ENCODE results near the gene CS.

Gene CS

GRCh38 chr12:56229082-56229481 is 71.0 kb downstream of the CS start:
- Histone ChIP-seq H3K9me3 (ENCODE audit: control insufficient read depth, insufficient read depth, low read length) (no peaks in the 10 kb centered on the region), H3K27ac (ENCODE audit: low read depth, low read length) (no peak overlapping the region), H3K9ac (ENCODE audit: low read depth, low read length) (no peak overlapping the region), H3K4me3 (ENCODE audit: low read depth, low read length) (no peak overlapping the region), H3K36me3 (ENCODE audit: control insufficient read depth, insufficient read depth, low read length) (peaks cover 9% of the 10 kb centered on the region), H3K4me1 (ENCODE audit: control insufficient read depth, insufficient read depth, low read length) (no peaks in the 10 kb centered on the region), H3K27me3 (ENCODE audit: control insufficient read depth, insufficient read depth, low read length) (no peaks in the 10 kb centered on the region)

- Histone ChIP-seq H3K36me3 (ENCODE audit: control insufficient read depth, insufficient read depth, low read length) (peaks cover 9% of the 10 kb centered on the region), H3K4me3 (ENCODE audit: low read depth, low read length) (peak overlapping the region; percentile 73), H3K27me3 (ENCODE audit: control insufficient read depth, insufficient read depth, low read length) (no peaks in the 10 kb centered on the region), H3K4me1 (ENCODE audit: control insufficient read depth, insufficient read depth, low read length) (peaks cover 20% of the 10 kb centered on the region), H3K27ac (ENCODE audit: low read depth, low read length) (no peak overlapping the region), H3K9ac (ENCODE audit: low read depth, low read length) (no peak overlapping the region; the same call in 1 of the 2 replicates), H3K9me3 (ENCODE audit: control insufficient read depth, insufficient read depth, low read length) (no peaks in the 10 kb centered on the region)
Measured at GRCh38 chr12:56224954-56225353, 75.2 kb downstream of the CS start.

GRCh38 chr12:56224102-56224701 is 75.9 kb downstream of the CS start, which contains the start of gene NABP2:
Gene NABP2 (plus strand): TSS chr12:56224342. CDS start chr12:56224857, 515 bp downstream.
- H3K4me3 ChIP-seq (ENCODE audit: low read depth, low read length), result peak within 1 kb of the TSS; percentile 73
- H3K4me1 ChIP-seq (ENCODE audit: control insufficient read depth, insufficient read depth, low read length), result peaks cover 20% of the 10 kb centered on the region
- H3K27me3 ChIP-seq (ENCODE audit: control insufficient read depth, insufficient read depth, low read length), result no peaks in the 10 kb centered on the region
- peak within 1 kb of the TSS; percentile 58; the same call in 1 of the 2 replicates for H3K9ac ChIP-seq (ENCODE audit: low read depth, low read length)
- peaks cover 9% of the 10 kb centered on the region for H3K36me3 ChIP-seq (ENCODE audit: control insufficient read depth, insufficient read depth, low read length)
- H3K9me3 ChIP-seq (ENCODE audit: control insufficient read depth, insufficient read depth, low read length), result no peaks in the 10 kb centered on the region
- peak within 1 kb of the TSS; percentile 86 for H3K27ac ChIP-seq (ENCODE audit: low read depth, low read length)

GRCh38 chr12:56223571-56224101 is 76.5 kb downstream of the CS start:
- H3K4me1 ChIP-seq (ENCODE audit: control insufficient read depth, insufficient read depth, low read length), result peaks cover 20% of the 10 kb centered on the region
- H3K27ac ChIP-seq (ENCODE audit: low read depth, low read length), result peak overlapping the region; percentile 86
- no peaks in the 10 kb centered on the region for H3K9me3 ChIP-seq (ENCODE audit: control insufficient read depth, insufficient read depth, low read length)
- peak overlapping the region; percentile 58; the same call in 1 of the 2 replicates for H3K9ac ChIP-seq (ENCODE audit: low read depth, low read length)
- no peaks in the 10 kb centered on the region for H3K27me3 ChIP-seq (ENCODE audit: control insufficient read depth, insufficient read depth, low read length)
- peaks cover 9% of the 10 kb centered on the region for H3K36me3 ChIP-seq (ENCODE audit: control insufficient read depth, insufficient read depth, low read length)
- peak overlapping the region; percentile 53 for H3K4me3 ChIP-seq (ENCODE audit: low read depth, low read length)

DNA sequence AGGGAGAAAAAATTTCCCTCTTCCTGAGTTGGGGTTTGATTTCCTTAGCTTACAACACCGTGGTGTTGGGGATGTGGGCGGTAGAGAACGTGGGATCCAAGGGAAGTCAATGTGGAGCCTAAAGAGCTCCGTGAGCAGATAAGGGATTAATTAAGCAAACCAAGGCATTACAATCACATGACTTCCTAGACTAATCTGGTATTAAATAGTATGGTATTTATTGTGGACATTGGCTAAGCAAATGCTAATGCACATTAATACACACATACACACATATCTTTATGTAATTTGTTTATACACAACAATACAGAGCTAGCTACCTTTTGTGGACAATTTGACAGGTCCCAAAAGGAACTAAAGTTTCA is 77.6 kb downstream of the CS start:
- Histone ChIP-seq H3K9ac (ENCODE audit: low read depth, low read length) (peak overlapping the region; percentile 77), H3K9me3 (ENCODE audit: control insufficient read depth, insufficient read depth, low read length) (no peaks in the 10 kb centered on the region), H3K27ac (ENCODE audit: low read depth, low read length) (peak overlapping the region; percentile 99), H3K27me3 (ENCODE audit: control insufficient read depth, insufficient read depth, low read length) (no peaks in the 10 kb centered on the region), H3K4me1 (ENCODE audit: control insufficient read depth, insufficient read depth, low read length) (peaks cover 20% of the 10 kb centered on the region), H3K36me3 (ENCODE audit: control insufficient read depth, insufficient read depth, low read length) (peaks cover 11% of the 10 kb centered on the region), H3K4me3 (ENCODE audit: low read depth, low read length) (peak overlapping the region; percentile 85)

DNA sequence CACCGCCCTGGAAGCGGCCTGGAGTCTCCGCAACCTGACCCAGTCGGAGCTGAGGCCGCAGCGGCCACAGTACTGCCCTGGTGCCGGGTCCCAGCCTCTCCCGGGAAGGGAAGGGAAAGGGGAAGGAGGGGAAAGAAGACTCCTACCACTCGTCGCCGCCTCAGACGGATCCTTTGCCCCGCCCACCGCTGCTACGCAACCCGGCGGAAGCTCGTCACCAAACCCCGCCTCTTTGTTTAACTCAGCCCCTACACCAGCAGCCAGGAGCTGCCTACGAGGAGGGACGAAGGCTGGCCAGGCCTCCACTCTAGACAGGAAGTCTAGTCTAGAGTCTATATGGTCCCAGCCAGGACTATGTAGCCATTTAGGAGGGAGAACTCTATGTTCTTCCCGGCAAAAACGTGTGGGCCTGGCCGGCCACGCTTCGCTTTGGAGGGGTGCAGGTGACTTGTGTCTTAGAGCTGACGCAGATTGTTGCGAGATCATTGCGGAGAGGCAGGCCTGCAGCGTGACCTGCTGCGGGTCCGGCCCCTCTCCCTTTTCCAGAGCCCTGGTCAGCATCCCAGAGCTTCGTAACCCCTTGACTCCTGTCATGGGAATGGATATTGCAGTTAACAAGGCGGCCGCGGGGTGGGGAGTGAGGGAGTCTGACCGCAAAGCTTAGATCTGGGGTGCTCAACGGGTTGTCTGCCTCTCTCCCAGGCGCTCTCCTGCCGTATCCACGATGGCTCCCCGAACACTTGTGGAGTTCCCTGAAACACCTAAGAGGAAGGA is 78.2 kb downstream of the CS start, which contains the start of gene RNF41:
TSS of gene RNF41 (minus strand) at position 166 of the 774 bp plus-strand sequence. CDS start 7,875 bp downstream, outside the sequence.
- Histone ChIP-seq H3K4me3 (ENCODE audit: low read depth, low read length) (peak within 1 kb of the TSS; percentile 85), H3K9me3 (ENCODE audit: control insufficient read depth, insufficient read depth, low read length) (no peaks in the 10 kb centered on the region), H3K36me3 (ENCODE audit: control insufficient read depth, insufficient read depth, low read length) (peaks cover 10% of the 10 kb centered on the region; the same call in 1 of the 2 replicates), H3K27ac (ENCODE audit: low read depth, low read length) (peak within 1 kb of the TSS; percentile 99), H3K27me3 (ENCODE audit: control insufficient read depth, insufficient read depth, low read length) (no peaks in the 10 kb centered on the region), H3K9ac (ENCODE audit: low read depth, low read length) (peak within 1 kb of the TSS; percentile 77), H3K4me1 (ENCODE audit: control insufficient read depth, insufficient read depth, low read length) (peaks cover 20% of the 10 kb centered on the region)
